H9 (cell line): ENCODE measurements around the gene LRRC14B. TPM values are rescaled to one million over a fixed set of nuclear protein-coding genes. Genes with fewer than 3 reads are reported as not detected.

Experiments
- DNase-seq: peaks from one replicate; pipeline ENCODE4 v3.0.0-alpha.2; 2017
- H2AFZ ChIP-seq: one replicate; pipeline ENCODE4 v1.6.1; 2013; ENCODE audit warnings: mild to moderate bottlenecking, low read length, control low read depth, moderate library complexity
- H2AK5ac ChIP-seq: 2 replicates; pipeline ENCODE4 v1.6.1; 2013; ENCODE audit warnings: low read length, control low read depth, mixed read lengths; ENCODE audit not compliant: insufficient read length
- H2BK120ac ChIP-seq: one replicate; pipeline ENCODE4 v1.6.1; 2013; ENCODE audit warnings: low read depth, mild to moderate bottlenecking, low read length, control low read depth, inconsistent platforms; ENCODE audit not compliant: poor library complexity, severe bottlenecking
- H2BK12ac ChIP-seq: 2 replicates; pipeline ENCODE4 v1.6.1; 2013; ENCODE audit warnings: low read length, control low read depth, mixed read lengths, low read depth; ENCODE audit not compliant: insufficient read length
- H2BK15ac ChIP-seq: 2 replicates; pipeline ENCODE4 v1.6.1; 2013; ENCODE audit warnings: low read depth, low read length, control low read depth
- H2BK20ac ChIP-seq: one replicate; pipeline ENCODE4 v1.6.1; 2013; ENCODE audit warnings: low read depth, mild to moderate bottlenecking, low read length, control low read depth, inconsistent platforms; ENCODE audit not compliant: poor library complexity, severe bottlenecking
- H2BK5ac ChIP-seq: 2 replicates; pipeline ENCODE4 v1.6.1; 2013; ENCODE audit warnings: low read length, control low read depth, mixed read lengths; ENCODE audit not compliant: insufficient read length
- H3K14ac ChIP-seq: 2 replicates; pipeline ENCODE4 v1.6.1; 2013; ENCODE audit warnings: low read length, control low read depth; ENCODE audit not compliant: insufficient read depth
- H3K18ac ChIP-seq: 2 replicates; pipeline ENCODE4 v1.6.1; 2013; ENCODE audit warnings: low read depth, mild to moderate bottlenecking, mixed read lengths, low read length, control low read depth; ENCODE audit not compliant: insufficient read length
- H3K23ac ChIP-seq: 2 replicates; pipeline ENCODE4 v1.6.1; 2013; ENCODE audit warnings: low read length, control low read depth, mixed read lengths, low read depth; ENCODE audit not compliant: insufficient read length
- H3K23me2 ChIP-seq: 2 replicates; pipeline ENCODE4 v1.6.1; 2013; ENCODE audit warnings: low read depth, mild to moderate bottlenecking, mixed read lengths, low read length, control low read depth; ENCODE audit not compliant: insufficient read length, poor library complexity, severe bottlenecking
- H3K27ac ChIP-seq: 2 replicates; pipeline ENCODE4 v1.5.1; 2013; ENCODE audit warnings: low read length, control low read depth, mixed read lengths, low read depth; ENCODE audit not compliant: insufficient read length
- H3K27me3 ChIP-seq: 2 replicates; pipeline ENCODE4 v1.6.1; 2013; ENCODE audit warnings: low read length, control low read depth, inconsistent platforms; ENCODE audit not compliant: insufficient read depth
- H3K4ac ChIP-seq: 2 replicates; pipeline ENCODE4 v1.6.1; 2013; ENCODE audit warnings: low read depth, mild to moderate bottlenecking, control low read depth, inconsistent platforms, low read length, moderate library complexity
- H3K4me1 ChIP-seq: 2 replicates; pipeline ENCODE4 v1.6.1; 2013; ENCODE audit warnings: low read length, control low read depth, inconsistent platforms; ENCODE audit not compliant: insufficient read depth
- H3K4me2 ChIP-seq: 2 replicates; pipeline ENCODE4 v1.6.1; 2013; ENCODE audit warnings: low read length, control low read depth, mixed read lengths; ENCODE audit not compliant: insufficient read length, insufficient read depth
- H3K56ac ChIP-seq: 2 replicates; pipeline ENCODE4 v1.6.1; 2013; ENCODE audit warnings: low read depth, mild to moderate bottlenecking, mixed read lengths, low read length, control low read depth; ENCODE audit not compliant: insufficient read length
- H3K79me1 ChIP-seq: 2 replicates; pipeline ENCODE4 v1.6.1; 2013; ENCODE audit warnings: low read depth, mild to moderate bottlenecking, moderate library complexity, low read length, control low read depth, inconsistent platforms; ENCODE audit not compliant: insufficient read depth, poor library complexity, severe bottlenecking
- H3K79me2 ChIP-seq: 2 replicates; pipeline ENCODE4 v1.6.1; 2013; ENCODE audit warnings: low read length, control low read depth, inconsistent platforms; ENCODE audit not compliant: insufficient read depth
- H3K9ac ChIP-seq: 2 replicates; pipeline ENCODE4 v1.6.1; 2013; ENCODE audit warnings: low read length, control low read depth, mixed read lengths; ENCODE audit not compliant: insufficient read length; ENCODE audit errors: extremely low read depth
- H3K9me3 ChIP-seq: one replicate; pipeline ENCODE4 v1.6.1; 2013; ENCODE audit warnings: low read depth, low read length, inconsistent platforms; ENCODE audit not compliant: control insufficient read depth
- H3T11ph ChIP-seq: one replicate; pipeline ENCODE4 v1.6.1; 2013; ENCODE audit warnings: mild to moderate bottlenecking, low read length, control low read depth, inconsistent platforms
- H4K20me1 ChIP-seq: one replicate; pipeline ENCODE4 v1.6.1; 2013; ENCODE audit not compliant: control insufficient read depth, insufficient read length, insufficient read depth
- H4K5ac ChIP-seq: 2 replicates; pipeline ENCODE4 v1.6.1; 2013; ENCODE audit warnings: low read depth, mild to moderate bottlenecking, mixed read lengths, low read length, control low read depth; ENCODE audit not compliant: insufficient read length
- H4K8ac ChIP-seq: replicated peaks from 2 replicates; pipeline ENCODE4 v1.6.1; 2013; ENCODE audit warnings: low read length, control low read depth, mixed read lengths, low read depth; ENCODE audit not compliant: insufficient read length
- H4K91ac ChIP-seq: 2 replicates; pipeline ENCODE4 v1.6.1; 2013; ENCODE audit warnings: low read depth, mild to moderate bottlenecking, moderate library complexity, mixed read lengths, low read length, control low read depth; ENCODE audit not compliant: insufficient read length
- H3K27ac Mint-ChIP-seq, 3 experiments: 2 replicates in 2 of 3; 3 replicates in 1 of 3; pipeline ENCODE4 v1.8.0; 2020 to 2021; ENCODE audit warnings: mixed read lengths in 3 of 3, mild to moderate bottlenecking in 1 of 3, moderate library complexity in 1 of 3
- H3K27me3 Mint-ChIP-seq: 2 replicates; pipeline ENCODE4 v1.8.0; 2021; ENCODE audit warnings: low read depth, mild to moderate bottlenecking, moderate library complexity, mixed read lengths
- H3K36me3 Mint-ChIP-seq, 3 experiments: 2 replicates in 2 of 3; 3 replicates in 1 of 3; pipeline ENCODE4 v1.8.0; 2020 to 2021; ENCODE audit warnings: low read depth in 3 of 3, mixed read lengths in 3 of 3; ENCODE audit not compliant: insufficient read depth in 1 of 3
- H3K4me1 Mint-ChIP-seq, 2 experiments: 2 replicates each; pipeline ENCODE4 v1.8.0; 2020; ENCODE audit warnings: mixed read lengths in 2 of 2
- H3K4me3 Mint-ChIP-seq, 2 experiments: 2 replicates in 1 of 2; 3 replicates in 1 of 2; pipeline ENCODE4 v1.8.0; 2020 to 2021; ENCODE audit warnings: mild to moderate bottlenecking in 2 of 2, mixed read lengths in 2 of 2, moderate library complexity in 1 of 2
- H3K9me3 Mint-ChIP-seq, 2 experiments: 2 replicates in 1 of 2; 3 replicates in 1 of 2; pipeline ENCODE4 v1.8.0; 2020; ENCODE audit warnings: mild to moderate bottlenecking in 2 of 2, mixed read lengths in 2 of 2, moderate library complexity in 1 of 2
- WGBS: extraction: QIAGEN DNeasy Blood & Tissue Kit; methylation state at CpG from one replicate; pipeline ENCODE4 v1.1.7; 2013; ENCODE audit warnings: missing lambda C conversion rate, low lambda C conversion rate, mixed read lengths; ENCODE audit not compliant: insufficient read length; ENCODE audit errors: extremely low coverage; 5-methylcytosine and 5-hydroxymethylcytosine counted together
- total RNA-seq: library from RNA; stranded (reverse); gene quantifications from 2 replicates; pipeline ENCODE4 v1.2.1, GENCODE V29; 2021
- TF ChIP-seq, protein P1 (sequence below): fragments of 200-600 bp; sonication (generic); conservative IDR thresholded peaks from 3 replicates; pipeline ENCODE4 v1.8.0; 2021; ENCODE audit warnings: antibody characterized with exemption, mild to moderate bottlenecking

LRRC14B gene
- total RNA-seq, 1 experiment from 2014 or later: not detected

DNA sequence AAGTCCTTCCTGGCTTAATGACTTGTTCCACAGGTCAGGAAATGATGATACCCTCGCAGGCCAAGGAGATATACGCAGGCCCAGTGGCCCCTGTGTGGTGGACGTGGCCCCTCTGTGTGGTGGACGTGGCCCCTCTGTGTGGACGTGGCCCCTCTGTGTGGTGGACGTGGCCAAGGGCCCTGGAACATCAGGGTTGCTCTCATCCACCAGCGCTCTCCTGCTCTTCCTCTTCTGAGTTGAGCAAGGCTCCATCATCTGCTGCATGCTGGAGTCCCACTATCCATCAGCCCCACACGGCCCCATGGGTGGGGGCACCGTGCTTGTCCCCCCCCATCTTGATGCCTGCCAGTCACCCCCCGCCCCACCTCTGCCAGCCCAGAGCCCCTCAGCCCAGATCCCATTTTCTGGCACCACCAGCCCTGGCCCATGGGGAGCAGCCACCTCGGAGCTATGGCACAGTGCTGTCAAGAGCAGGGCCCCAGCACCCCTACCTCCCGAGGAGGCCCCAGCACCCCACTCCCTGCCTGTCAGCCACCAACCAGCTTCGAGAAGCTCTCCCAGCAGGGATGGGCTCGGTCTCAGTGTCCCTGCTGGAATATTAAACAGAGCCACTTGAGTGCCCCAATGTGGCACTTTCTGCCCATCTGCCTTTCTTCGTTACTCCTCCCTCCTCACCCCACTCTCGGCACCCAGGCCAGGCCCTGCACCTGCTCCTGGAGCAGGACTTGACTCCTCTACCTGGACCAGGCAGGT, 8.1 kb downstream of the LRRC14B start:
- Histone ChIP-seq H3K18ac (no peak overlapping the region), H4K91ac (no peak overlapping the region), H3K4me1 (no peaks in the 10 kb centered on the region), H3K23ac (no peak overlapping the region), H3K9me3 (no peaks in the 10 kb centered on the region), H2AFZ (no peak overlapping the region), H3K27me3 (no peaks in the 10 kb centered on the region), H3K23me2 (no peaks in the 10 kb centered on the region), H2BK120ac (no peak overlapping the region), H3K4ac (no peak overlapping the region), H2BK12ac (no peak overlapping the region), H4K5ac (no peak overlapping the region), H3K79me2 (no peaks in the 10 kb centered on the region), H4K8ac (no peak overlapping the region), H3K4me2 (no peak overlapping the region), H4K20me1 (no peaks in the 10 kb centered on the region), H2BK5ac (no peak overlapping the region), H2BK20ac (no peak overlapping the region), H2AK5ac (no peak overlapping the region), H2BK15ac (no peak overlapping the region), H3K27ac (no peak overlapping the region), H3K56ac (no peak overlapping the region), H3K14ac (no peak overlapping the region; the same call in 1 of the 2 replicates), H3T11ph (no peak overlapping the region), H3K9ac (no peak overlapping the region), H3K79me1 (no peaks in the 10 kb centered on the region)
- Mint-ChIP-seq H3K4me3 (no peak overlapping the region), H3K27me3 (no peaks in the 10 kb centered on the region; the same call in 1 of the 2 replicates), H3K36me3 (peaks cover 0 to 9% (median 9%) of the 10 kb centered on the region in 3 experiments; a peak in 4 of 7 replicates), H3K9me3 (no peaks in the 10 kb centered on the region), H3K4me1 (peaks cover 11 to 21% of the 10 kb centered on the region in 2 experiments), H3K27ac (no peak overlapping the region)
- WGBS: no CpG with 5 or more reads among the region's 16 CpGs
- DNase-seq: no peak
- TF ChIP-seq, protein P1, sequence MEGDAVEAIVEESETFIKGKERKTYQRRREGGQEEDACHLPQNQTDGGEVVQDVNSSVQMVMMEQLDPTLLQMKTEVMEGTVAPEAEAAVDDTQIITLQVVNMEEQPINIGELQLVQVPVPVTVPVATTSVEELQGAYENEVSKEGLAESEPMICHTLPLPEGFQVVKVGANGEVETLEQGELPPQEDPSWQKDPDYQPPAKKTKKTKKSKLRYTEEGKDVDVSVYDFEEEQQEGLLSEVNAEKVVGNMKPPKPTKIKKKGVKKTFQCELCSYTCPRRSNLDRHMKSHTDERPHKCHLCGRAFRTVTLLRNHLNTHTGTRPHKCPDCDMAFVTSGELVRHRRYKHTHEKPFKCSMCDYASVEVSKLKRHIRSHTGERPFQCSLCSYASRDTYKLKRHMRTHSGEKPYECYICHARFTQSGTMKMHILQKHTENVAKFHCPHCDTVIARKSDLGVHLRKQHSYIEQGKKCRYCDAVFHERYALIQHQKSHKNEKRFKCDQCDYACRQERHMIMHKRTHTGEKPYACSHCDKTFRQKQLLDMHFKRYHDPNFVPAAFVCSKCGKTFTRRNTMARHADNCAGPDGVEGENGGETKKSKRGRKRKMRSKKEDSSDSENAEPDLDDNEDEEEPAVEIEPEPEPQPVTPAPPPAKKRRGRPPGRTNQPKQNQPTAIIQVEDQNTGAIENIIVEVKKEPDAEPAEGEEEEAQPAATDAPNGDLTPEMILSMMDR: no peak
